ENCODE data around the gene TRAFD1.

TRAFD1 gene

GRCh38 chr12:112178796-112179195 is 53.4 kb downstream of the TRAFD1 start:
- no peak for DNase-seq (ENCODE audit: low spot score)

DNA sequence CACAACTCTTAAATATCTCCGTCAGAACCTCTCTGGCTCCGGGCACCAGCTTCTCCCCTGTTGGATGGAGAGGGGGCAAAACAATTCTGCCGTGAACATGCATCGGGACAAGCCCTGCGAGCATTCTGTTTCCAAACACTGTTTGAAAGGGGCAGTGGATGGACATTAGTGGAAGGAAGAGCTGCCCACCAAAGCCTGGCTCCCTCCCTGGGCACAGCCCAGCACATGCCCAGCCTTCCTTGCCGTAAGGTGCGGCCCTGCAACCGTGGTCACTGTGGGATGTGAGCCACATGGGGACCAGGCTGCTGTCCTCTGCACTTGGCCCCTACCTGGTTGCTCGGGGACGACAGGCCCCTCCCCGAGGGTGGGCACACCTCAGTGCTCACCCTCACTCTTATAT is 54.0 kb downstream of the TRAFD1 start:
- no peak for DNase-seq (ENCODE audit: low spot score)

GRCh38 chr12:112179916-112180315 is 54.6 kb downstream of the TRAFD1 start:
- no peak for DNase-seq (ENCODE audit: low spot score)

DNA sequence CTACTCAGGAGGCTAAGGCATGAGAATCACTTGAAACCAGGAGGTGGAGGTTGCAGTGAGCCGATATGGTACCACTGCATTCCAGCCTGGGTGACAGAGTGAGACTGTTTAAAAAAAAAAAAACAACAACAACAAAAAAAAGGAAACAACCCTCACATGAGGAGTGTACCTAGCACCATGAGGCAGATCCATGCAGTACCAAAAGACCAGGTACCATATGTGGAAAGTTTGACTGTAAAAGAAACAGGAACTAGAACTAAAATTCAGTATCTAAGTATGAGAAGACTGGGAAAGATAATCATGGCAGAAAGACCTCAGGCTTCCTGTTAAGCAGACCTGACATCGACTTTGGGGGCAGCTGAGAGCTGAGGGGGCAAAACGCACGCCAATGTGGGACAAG is 55.1 kb downstream of the TRAFD1 start:
- DNase-seq (ENCODE audit: low spot score): no peak

GRCh38 chr12:112182499-112182898 is 57.1 kb downstream of the TRAFD1 start:
- no peak for DNase-seq (ENCODE audit: low spot score)

- no peak for DNase-seq (ENCODE audit: low spot score)
Measured at GRCh38 chr12:112183141-112184021, 58.0 kb downstream of the TRAFD1 start.

- DNase-seq (ENCODE audit: low spot score): no peak
Measured at GRCh38 chr12:112184056-112184887, 58.9 kb downstream of the TRAFD1 start.

GRCh38 chr12:112185093-112185923 is 59.9 kb downstream of the TRAFD1 start:
- no peak for DNase-seq (ENCODE audit: low spot score)

DNA sequence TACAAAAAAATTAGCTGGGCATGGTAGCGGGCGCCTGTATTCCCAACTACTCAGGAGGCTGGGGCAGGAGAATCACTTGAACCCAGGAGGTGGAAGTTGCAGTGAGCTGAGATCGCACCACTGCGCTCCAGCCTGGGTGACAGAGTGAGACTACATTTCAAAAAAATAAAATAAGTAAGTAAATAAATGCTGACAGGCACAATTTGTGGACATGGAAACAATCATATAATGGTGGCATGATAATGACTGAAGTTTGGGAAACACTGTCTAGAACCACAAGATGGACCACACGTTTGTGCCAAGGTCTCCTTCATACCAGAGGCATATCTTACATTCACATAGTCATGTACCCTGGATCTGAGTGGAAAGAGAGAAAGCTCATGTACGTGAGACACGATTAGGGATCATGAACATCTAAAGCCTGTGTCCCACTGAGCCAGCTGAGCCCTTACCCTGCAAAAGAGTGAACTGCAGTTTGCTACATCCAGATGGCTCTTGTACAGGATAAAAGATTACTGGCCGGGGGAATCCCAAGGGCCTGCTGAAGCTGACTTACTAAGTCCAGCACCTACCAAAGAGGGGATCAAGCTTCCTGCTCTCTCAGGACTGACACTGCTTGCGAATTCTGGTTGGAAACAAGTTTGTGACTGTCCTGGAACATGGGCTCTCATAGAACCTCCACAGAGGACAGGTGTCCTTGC is 62.9 kb downstream of the TRAFD1 start:
- DNase-seq (ENCODE audit: low spot score): peak; percentile 87

DNA sequence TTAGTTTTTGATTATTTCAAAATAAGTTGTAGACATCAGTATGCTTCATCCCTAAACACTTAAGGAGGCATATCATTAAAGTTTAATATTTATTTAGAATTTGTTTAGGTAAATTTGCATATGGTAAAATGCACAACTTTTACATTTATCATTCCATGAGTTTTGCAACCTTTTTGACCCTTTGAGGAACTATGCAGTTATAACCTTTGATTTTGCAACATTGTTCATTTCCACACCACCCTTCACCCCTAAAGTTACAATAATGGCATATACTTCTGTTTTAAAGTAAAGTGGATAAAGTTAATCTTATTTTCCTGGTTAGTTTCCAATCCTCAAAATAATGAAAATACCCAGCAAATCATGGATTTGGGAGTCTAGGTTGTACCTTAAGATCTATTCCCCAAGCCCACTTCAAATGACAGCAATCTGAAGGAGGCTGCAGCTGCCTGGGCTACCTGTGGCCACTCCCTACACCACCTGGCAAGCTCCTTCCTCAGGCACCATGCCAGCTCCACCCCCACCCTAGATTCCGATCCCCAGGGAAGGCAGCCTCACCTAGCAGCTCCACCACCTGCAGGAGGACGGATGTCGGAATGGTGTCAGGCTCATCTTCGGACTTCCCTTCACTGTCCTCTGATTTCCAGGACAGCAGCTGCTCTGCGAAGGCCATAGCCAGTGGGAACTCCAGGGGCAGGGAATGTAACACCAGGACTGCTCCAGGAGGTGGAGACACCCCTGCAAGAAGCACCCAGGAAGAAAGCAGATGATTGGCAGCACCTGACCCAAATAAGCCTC is 65.1 kb downstream of the TRAFD1 start:
- no peak for DNase-seq (ENCODE audit: low spot score)

GRCh38 chr12:112191201-112191600 is 65.8 kb downstream of the TRAFD1 start:
- no peak for DNase-seq (ENCODE audit: low spot score)

- DNase-seq (ENCODE audit: low spot score): no peak
Measured at GRCh38 chr12:112191840-112192321, 66.5 kb downstream of the TRAFD1 start.

GRCh38 chr12:112192475-112192874 is 67.1 kb downstream of the TRAFD1 start:
- DNase-seq (ENCODE audit: low spot score): no peak

DNA sequence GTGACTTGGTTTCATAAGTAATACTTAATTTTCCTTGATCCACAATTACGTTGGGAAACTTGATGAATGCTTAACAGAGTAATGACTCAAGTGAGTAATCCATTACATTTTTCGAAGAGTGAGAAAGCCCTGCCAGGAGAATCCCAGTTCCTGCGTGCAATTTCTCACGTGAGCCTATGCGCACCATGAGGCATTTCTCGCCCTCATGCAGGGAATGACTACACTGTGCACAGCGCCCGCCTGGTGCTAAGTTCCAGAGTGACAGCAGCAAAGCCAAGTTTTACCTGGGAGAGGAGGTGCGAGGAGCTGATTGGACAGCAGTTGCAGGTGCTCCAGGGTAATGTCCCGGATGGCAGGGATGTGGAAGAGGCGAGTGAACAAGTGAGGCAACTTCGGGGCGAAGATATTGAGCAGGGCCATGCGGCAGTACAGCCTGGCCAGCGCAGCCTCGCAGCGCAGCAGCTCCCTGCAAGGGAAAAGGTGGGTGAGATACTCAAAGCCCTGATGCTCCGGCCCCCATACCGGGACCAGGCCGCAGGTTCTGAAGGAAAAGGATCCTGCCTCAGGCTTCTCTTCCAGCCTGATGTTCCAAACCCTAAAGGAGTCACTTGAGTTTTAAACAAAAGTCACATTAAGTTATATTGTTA is 69.4 kb downstream of the TRAFD1 start:
- no peak for DNase-seq (ENCODE audit: low spot score)

DNA sequence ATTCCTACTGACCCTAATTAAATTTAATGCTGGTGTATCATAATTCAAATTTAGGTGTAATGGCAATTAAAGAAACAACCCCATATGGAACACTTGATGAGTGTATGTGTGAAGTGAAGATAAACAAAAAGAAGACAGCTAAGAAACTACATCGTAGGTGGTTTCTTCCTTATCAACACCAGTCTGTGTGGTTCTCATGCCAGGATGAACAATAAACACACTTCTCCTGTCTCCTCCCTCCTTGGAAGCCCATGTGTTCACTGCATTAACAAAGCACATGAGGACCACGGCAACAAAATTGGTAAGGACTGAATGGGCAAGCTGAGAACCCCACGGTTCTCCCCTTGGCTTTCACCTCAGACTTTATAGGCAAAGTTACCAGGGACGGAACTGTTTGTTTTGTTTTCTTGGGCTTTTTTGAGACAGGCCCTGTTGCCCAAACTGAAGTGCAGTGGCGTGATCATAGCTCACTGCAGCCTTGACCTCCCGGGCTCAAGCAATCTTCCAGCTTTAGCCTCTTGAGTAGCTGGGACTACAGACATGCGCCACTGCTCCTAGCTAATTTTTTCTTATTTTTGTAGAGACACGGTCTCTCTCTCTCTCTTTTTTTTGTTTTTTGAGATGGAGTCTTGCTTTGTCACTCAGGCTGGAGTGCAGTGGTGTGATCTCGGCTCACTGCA is 71.0 kb downstream of the TRAFD1 start:
- no peak for DNase-seq (ENCODE audit: low spot score)

DNA sequence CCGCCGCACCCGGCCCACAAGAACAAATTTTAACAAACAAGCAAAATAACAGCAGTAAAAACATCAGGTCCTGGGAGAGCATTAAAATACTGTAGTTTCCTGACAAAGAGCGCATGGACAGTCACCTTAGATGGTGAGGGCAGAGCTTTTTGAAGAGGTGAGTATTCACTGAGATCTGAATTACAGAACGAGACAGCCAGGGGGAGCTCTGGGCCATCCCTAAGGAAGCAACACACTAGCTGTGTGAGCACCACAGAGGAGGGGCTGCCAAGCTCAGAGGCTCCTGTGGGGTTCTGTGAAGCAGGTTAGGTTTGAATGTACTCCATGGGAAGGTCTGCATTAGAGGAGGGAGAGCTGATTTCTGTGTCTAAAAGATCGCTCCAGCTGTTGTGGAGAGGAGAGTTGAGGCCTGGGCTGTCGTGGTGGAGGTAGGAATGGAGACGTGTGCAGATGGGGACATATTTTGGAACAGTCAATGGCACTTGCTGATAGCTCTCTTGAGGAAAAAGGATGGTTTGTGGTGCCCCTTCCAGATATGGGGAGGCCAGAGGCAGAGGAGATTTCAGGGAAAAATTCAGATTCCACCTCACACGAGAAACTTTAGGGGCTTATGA is 72.9 kb downstream of the TRAFD1 start:
- DNase-seq (ENCODE audit: low spot score): peak; percentile 83

GRCh38 chr12:112199136-112199535 is 73.8 kb downstream of the TRAFD1 start:
- no peak for DNase-seq (ENCODE audit: low spot score)
